WERI-Rb-1 (cell line): ENCODE measurements around the gene SATB2.

Source experiments
- DNase-seq: peaks from one replicate; pipeline ENCODE4 v3.0.0-alpha.2; 2020
- H3K27ac ChIP-seq: fragments of 250-450 bp; sonication (Bioruptor Pico); 2 replicates; pipeline ENCODE4 v1.5.1; 2020; ENCODE audit warnings: mild to moderate bottlenecking, moderate library complexity
- H3K27me3 ChIP-seq: fragments of 250-450 bp; sonication (Bioruptor Pico); 2 replicates; pipeline ENCODE4 v1.5.1; 2021; ENCODE audit warnings: mild to moderate bottlenecking, low read depth, moderate library complexity; ENCODE audit not compliant: insufficient read depth, severe bottlenecking
- H3K36me3 ChIP-seq: fragments of 250-450 bp; sonication (Bioruptor Pico); 2 replicates; pipeline ENCODE4 v1.5.1; 2020; ENCODE audit warnings: mild to moderate bottlenecking, moderate library complexity
- H3K4me3 ChIP-seq: 2 replicates; pipeline ENCODE4 v1.5.1; 2011; ENCODE audit warnings: low read depth, mild to moderate bottlenecking, control low read depth, low read length
- H3K9me3 ChIP-seq: fragments of 250-450 bp; sonication (Bioruptor Pico); 2 replicates; pipeline ENCODE4 v1.5.1; 2021; ENCODE audit warnings: mild to moderate bottlenecking, moderate library complexity; ENCODE audit not compliant: severe bottlenecking
- TF ChIP-seq, protein P1 (sequence below): IDR thresholded peaks from 2 replicates; pipeline ENCODE4 v1.5.1; 2011; ENCODE audit warnings: low read depth, mild to moderate bottlenecking, control low read depth, inconsistent platforms, low read length

SATB2 gene

DNA sequence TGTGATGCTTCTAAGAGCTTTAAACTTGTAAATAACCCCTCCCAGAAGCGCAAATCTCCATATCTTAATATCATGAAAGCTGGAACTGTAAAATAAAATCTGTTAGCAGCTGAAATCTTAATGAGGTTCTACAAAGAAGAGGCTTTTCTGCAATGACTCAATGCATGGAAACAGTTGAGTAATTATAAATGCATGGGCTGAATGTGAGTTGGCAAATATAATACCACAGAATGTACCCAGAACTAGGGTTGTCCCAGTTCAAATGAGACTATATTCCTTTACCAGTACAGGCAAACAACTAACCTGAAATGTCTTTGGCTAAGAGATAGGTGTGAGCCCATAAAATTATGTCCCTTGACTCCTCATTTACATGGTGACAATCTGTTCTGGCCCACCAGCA lies 52.9 kb downstream of the SATB2 start:
- Histone ChIP-seq H3K27me3 (no peaks in the 10 kb centered on the region), H3K36me3 (no peaks in the 10 kb centered on the region; the same call in 1 of the 2 replicates), H3K4me3 (no peak overlapping the region), H3K27ac (no peak overlapping the region), H3K9me3 (no peaks in the 10 kb centered on the region)
- TF ChIP-seq, protein P1, sequence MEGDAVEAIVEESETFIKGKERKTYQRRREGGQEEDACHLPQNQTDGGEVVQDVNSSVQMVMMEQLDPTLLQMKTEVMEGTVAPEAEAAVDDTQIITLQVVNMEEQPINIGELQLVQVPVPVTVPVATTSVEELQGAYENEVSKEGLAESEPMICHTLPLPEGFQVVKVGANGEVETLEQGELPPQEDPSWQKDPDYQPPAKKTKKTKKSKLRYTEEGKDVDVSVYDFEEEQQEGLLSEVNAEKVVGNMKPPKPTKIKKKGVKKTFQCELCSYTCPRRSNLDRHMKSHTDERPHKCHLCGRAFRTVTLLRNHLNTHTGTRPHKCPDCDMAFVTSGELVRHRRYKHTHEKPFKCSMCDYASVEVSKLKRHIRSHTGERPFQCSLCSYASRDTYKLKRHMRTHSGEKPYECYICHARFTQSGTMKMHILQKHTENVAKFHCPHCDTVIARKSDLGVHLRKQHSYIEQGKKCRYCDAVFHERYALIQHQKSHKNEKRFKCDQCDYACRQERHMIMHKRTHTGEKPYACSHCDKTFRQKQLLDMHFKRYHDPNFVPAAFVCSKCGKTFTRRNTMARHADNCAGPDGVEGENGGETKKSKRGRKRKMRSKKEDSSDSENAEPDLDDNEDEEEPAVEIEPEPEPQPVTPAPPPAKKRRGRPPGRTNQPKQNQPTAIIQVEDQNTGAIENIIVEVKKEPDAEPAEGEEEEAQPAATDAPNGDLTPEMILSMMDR, result no peak
- no peak for DNase-seq

DNA sequence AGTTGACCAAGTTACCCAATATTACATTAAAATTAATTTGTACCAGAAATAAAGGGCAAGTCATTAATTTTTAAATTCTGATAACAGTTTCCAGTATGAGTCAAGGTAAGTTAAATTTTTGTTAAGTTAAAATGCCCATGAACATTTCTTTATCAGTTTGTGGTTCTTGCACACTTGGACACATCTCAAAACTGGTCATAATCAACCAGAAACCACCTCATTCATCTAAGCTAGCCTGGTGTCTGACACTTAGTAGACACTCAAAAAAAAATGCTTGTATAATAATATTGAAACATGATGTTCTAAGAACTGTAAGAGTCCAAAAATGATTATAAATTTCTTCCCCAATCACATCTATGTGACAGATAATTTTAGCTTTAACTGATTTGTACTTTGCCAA lies 62.4 kb downstream of the SATB2 start:
- Histone ChIP-seq H3K27me3 (no peaks in the 10 kb centered on the region), H3K9me3 (no peaks in the 10 kb centered on the region), H3K27ac (no peak overlapping the region), H3K4me3 (no peak overlapping the region), H3K36me3 (no peaks in the 10 kb centered on the region; the same call in 1 of the 2 replicates)
- DNase-seq, result no peak
- TF ChIP-seq, protein P1, result no peak

DNA sequence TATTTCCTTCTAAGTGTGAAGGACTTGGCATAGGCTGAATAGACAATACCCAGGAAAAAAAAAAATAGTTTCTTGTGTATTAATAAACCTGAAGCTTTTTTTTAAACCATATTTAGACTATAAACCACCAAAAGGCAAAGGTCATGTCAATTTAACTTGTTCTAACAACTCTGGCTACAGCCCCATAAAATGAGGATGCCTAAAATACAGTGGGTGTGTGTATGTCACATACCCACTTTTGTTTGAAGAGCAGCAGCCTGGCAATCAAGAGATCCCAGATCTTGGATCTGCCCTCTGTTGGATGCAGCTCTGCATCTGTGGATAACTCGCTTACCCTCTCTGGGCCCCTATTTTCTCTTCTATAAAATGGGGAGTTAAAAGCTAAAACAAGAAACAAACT lies 65.4 kb downstream of the SATB2 start:
- H3K4me3 ChIP-seq, result no peak overlapping the region
- TF ChIP-seq, protein P1, result no peak
- H3K27me3 ChIP-seq, result no peaks in the 10 kb centered on the region
- no peaks in the 10 kb centered on the region; the same call in 1 of the 2 replicates for H3K36me3 ChIP-seq
- no peak for DNase-seq
- H3K27ac ChIP-seq, result no peak overlapping the region
- no peaks in the 10 kb centered on the region for H3K9me3 ChIP-seq

DNA sequence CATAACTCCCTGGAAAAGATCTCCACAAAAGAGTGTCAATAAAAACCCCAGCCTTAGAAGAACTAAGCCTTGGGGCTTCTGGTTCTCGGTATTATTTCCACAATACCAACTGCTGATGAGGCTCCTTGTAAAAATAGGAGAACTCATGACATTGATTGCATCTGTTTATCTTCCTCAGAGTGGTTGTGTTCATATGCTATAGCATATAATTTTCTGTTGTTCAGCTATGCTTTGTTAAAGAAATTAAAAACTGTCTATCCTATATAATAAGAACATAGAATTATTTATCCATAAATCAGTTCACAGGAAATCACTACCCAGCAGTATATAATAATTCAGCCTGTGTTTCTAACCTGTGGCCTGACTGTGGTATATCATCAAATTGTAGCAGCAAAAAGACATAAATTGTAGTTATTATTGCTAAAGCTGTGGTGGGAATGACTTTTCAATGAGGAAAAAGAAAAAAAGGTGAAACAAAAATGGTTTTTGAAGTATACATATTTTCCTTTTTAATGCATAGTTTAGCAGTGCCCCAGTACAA lies 68.9 kb downstream of the SATB2 start:
- H3K4me3 ChIP-seq, result no peak overlapping the region
- no peaks in the 10 kb centered on the region for H3K27me3 ChIP-seq
- DNase-seq, result no peak
- H3K27ac ChIP-seq, result no peak overlapping the region
- no peaks in the 10 kb centered on the region for H3K36me3 ChIP-seq
- TF ChIP-seq, protein P1, result no peak
- H3K9me3 ChIP-seq, result no peaks in the 10 kb centered on the region

DNA sequence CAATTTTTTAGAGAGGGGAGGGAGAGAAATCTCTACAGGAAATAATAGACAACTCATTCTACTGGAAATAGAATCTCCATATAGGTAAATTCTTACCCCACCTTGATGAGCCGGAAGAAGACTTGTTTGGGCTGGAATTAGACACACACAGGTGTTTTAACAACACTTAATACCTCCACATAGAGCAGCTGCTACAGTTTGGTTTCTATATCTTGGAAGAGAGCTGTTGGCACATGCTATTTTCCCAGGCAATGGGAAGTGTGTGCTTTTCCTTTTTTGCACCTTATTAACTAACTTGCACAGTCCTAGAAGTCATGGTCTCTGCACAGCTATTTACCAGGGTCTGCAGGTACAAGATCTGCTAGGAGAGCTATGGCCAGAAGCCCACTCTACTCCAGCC lies 73.7 kb downstream of the SATB2 start:
- H3K9me3 ChIP-seq, result no peaks in the 10 kb centered on the region
- H3K36me3 ChIP-seq, result peaks cover 16% of the 10 kb centered on the region; the same call in 1 of the 2 replicates
- no peaks in the 10 kb centered on the region for H3K27me3 ChIP-seq
- no peak for DNase-seq
- no peak overlapping the region for H3K27ac ChIP-seq
- H3K4me3 ChIP-seq, result no peak overlapping the region
- TF ChIP-seq, protein P1, result no peak

DNA sequence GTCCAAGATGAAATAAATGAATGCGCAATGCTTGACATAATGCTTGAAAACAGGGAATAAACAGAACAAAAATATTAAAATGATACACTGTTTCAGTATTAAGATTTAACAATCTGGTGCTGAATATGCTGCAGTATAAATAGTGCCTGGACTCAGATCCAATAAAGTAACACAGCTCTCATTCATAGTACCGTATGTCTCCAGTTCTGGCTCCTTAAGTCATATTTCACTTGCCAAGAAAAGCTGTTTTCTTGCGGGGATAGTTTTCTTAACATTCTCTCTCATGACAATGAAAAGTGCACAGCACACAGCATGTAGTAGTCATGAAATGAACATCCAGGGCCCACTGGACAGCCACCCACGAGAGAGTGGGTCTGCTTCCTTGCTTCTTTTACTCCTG lies 74.7 kb downstream of the SATB2 start:
- Histone ChIP-seq H3K9me3 (no peaks in the 10 kb centered on the region), H3K27ac (no peak overlapping the region), H3K36me3 (peaks cover 16% of the 10 kb centered on the region; the same call in 1 of the 2 replicates), H3K4me3 (no peak overlapping the region), H3K27me3 (no peaks in the 10 kb centered on the region)
- TF ChIP-seq, protein P1, result no peak
- no peak for DNase-seq
